Measurements from ENCODE around the gene SPAG8.

DNA sequence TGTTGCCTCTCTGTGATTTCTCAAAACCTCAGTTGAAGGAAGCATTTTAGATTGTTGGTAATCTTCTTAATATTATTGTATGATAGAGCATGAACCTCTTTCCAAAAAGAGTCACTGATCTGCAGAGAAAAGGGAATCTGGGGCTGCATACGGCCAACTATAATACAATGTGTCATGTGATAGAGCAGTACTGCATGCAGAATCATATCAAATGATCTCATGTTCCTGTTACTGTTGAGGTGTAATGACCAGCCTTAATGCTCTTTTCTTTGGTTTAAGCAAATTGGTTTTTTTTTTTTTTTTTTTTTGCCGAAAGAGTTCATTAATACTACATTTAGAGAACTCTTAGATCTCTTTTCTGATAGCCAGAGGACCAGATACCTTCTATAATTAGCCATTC is 45.1 kb downstream of the SPAG8 start:
- TF ChIP-seq, protein P1, sequence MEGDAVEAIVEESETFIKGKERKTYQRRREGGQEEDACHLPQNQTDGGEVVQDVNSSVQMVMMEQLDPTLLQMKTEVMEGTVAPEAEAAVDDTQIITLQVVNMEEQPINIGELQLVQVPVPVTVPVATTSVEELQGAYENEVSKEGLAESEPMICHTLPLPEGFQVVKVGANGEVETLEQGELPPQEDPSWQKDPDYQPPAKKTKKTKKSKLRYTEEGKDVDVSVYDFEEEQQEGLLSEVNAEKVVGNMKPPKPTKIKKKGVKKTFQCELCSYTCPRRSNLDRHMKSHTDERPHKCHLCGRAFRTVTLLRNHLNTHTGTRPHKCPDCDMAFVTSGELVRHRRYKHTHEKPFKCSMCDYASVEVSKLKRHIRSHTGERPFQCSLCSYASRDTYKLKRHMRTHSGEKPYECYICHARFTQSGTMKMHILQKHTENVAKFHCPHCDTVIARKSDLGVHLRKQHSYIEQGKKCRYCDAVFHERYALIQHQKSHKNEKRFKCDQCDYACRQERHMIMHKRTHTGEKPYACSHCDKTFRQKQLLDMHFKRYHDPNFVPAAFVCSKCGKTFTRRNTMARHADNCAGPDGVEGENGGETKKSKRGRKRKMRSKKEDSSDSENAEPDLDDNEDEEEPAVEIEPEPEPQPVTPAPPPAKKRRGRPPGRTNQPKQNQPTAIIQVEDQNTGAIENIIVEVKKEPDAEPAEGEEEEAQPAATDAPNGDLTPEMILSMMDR (IDR thresholded peaks at IDR 0.05), result no peak
- no peak for TF ChIP-seq EZH2 (IDR thresholded peaks at IDR 0.05; ENCODE audit: borderline replicate concordance, insufficient read depth, low read depth, low read length, poor library complexity, severe bottlenecking)

Data from B cell (primary cell).